Chondrocyte (in vitro differentiated cells): ENCODE results near the gene TOPORS. TPM values are rescaled to one million over a fixed set of nuclear protein-coding genes. Genes with fewer than 3 reads are reported as not detected.
"Not testable (repeated sequence)": the region's sequence is repeated elsewhere in the genome, so short reads cannot be mapped to it uniquely, and the experiment has no call there.

ENCODE experiments used
- DNase-seq: peaks from one replicate; pipeline ENCODE4 v3.0.0; 2021; ENCODE audit warnings: mixed read lengths, low spot score
- H3K27ac Mint-ChIP-seq: one replicate; pipeline ENCODE4 v1.8.0; 2021; ENCODE audit warnings: mild to moderate bottlenecking, moderate library complexity, mixed read lengths; ENCODE audit not compliant: unreplicated experiment
- H3K27me3 Mint-ChIP-seq: 2 replicates; pipeline ENCODE4 v1.8.0; 2021; ENCODE audit warnings: low read depth, mixed read lengths
- H3K36me3 Mint-ChIP-seq: 2 replicates; pipeline ENCODE4 v1.8.0; 2021; ENCODE audit warnings: low read depth, mixed read lengths
- H3K4me1 Mint-ChIP-seq: 2 replicates; pipeline ENCODE4 v1.8.0; 2021; ENCODE audit warnings: low read depth, mild to moderate bottlenecking, mixed read lengths
- H3K4me3 Mint-ChIP-seq: one replicate; pipeline ENCODE4 v1.8.0; 2021; ENCODE audit warnings: mild to moderate bottlenecking, moderate library complexity, mixed read lengths; ENCODE audit not compliant: unreplicated experiment
- H3K9me3 Mint-ChIP-seq: 2 replicates; pipeline ENCODE4 v1.8.0; 2021; ENCODE audit warnings: low read depth, mixed read lengths
- CTCF ChIP-seq: fragments of 200-600 bp; sonication (generic); IDR thresholded peaks from 2 replicates; pipeline ENCODE4 v1.5.0; 2021; ENCODE audit warnings: antibody characterized with exemption, mild to moderate bottlenecking, moderate library complexity
- long read RNA-seq: library from polyadenylated mRNA; stranded (forward); transcript quantifications from one replicate; pipeline ENCODE4 v2.0.0, GENCODE V29; 2021
- total RNA-seq: library from RNA; stranded (reverse); gene quantifications from 3 replicates; pipeline ENCODE4 v1.2.1, GENCODE V29; 2021

TOPORS gene
- 14.8 to 19.6 TPM (median 15.3 TPM) in 3 replicates for total RNA-seq
- long read RNA-seq, full-length matches to known transcripts: 46 of 54 reads
- long read RNA-seq, partial matches to known transcripts: 5 of 54 reads
- long read RNA-seq, other reads (novel, unspliced or antisense): 3 of 54 reads

- H3K4me1 Mint-ChIP-seq: peaks cover 31% of the 10 kb centered on the region
- H3K27ac Mint-ChIP-seq: peak within 1 kb of the TSS; percentile 97
- H3K4me3 Mint-ChIP-seq: peak within 1 kb of the TSS; percentile 98
- H3K9me3 Mint-ChIP-seq: no peaks in the 10 kb centered on the region
- peaks cover 7% of the 10 kb centered on the region for H3K36me3 Mint-ChIP-seq
- TF ChIP-seq CTCF: peak; percentile 10
- no peaks in the 10 kb centered on the region for H3K27me3 Mint-ChIP-seq
- DNase-seq: peak; percentile 95
These were observed at the start of gene TOPORS, which contains the start of gene SMIM27 for GRCh38 chr9:32552172-32552872. Gene TOPORS (minus strand): TSS chr9:32552586. CDS start chr9:32552436, 150 bp downstream. Gene SMIM27 (plus strand): TSS chr9:32552327. CDS start chr9:32552435, 108 bp downstream.

DNA sequence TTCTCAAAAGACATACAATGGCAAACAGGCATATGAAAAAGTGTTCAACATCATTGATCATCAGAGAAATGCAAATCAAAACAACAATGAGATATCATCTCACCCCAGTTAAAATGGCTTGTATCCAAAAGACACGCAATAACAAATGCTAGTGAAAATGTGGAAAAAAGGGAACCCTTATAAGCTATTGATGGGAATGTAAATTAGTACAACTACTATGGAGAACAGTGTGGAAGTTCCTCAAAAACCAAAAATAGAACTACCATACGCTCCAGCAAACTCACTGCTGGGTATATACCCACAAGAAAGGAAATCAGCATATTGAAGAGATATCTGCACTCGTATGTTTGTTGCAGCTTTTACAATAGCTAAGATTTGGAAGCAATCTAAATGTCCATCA, 46.6 kb upstream of the TOPORS start:
- H3K4me3 Mint-ChIP-seq, DNase-seq, H3K36me3 Mint-ChIP-seq, H3K27ac Mint-ChIP-seq, H3K4me1 Mint-ChIP-seq: not testable (repeated sequence)
- Mint-ChIP-seq H3K9me3 (peaks cover 12% of the 10 kb centered on the region), H3K27me3 (peaks cover 33% of the 10 kb centered on the region)

- no peak for TF ChIP-seq CTCF
- no peak for DNase-seq
- Mint-ChIP-seq H3K9me3 (peaks cover 12% of the 10 kb centered on the region), H3K27ac (no peak overlapping the region), H3K36me3 (no peaks in the 10 kb centered on the region), H3K4me3 (no peak overlapping the region), H3K4me1 (no peaks in the 10 kb centered on the region), H3K27me3 (peaks cover 32% of the 10 kb centered on the region)
These were observed 44.5 kb upstream of the TOPORS start for GRCh38 chr9:32596936-32597335.

- H3K4me1 Mint-ChIP-seq: no peaks in the 10 kb centered on the region
- H3K27ac Mint-ChIP-seq: no peak overlapping the region
- H3K9me3 Mint-ChIP-seq: peaks cover 12% of the 10 kb centered on the region
- no peak for TF ChIP-seq CTCF
- H3K36me3 Mint-ChIP-seq: no peaks in the 10 kb centered on the region
- no peak for DNase-seq
- no peak overlapping the region for H3K4me3 Mint-ChIP-seq
- H3K27me3 Mint-ChIP-seq: peaks cover 26% of the 10 kb centered on the region
These were observed 43.9 kb upstream of the TOPORS start for GRCh38 chr9:32596096-32596865.

- TF ChIP-seq CTCF: no peak
- Mint-ChIP-seq H3K36me3 (no peaks in the 10 kb centered on the region), H3K27me3 (peaks cover 20% of the 10 kb centered on the region), H3K27ac (no peak overlapping the region), H3K4me1 (no peaks in the 10 kb centered on the region), H3K9me3 (peaks cover 4% of the 10 kb centered on the region), H3K4me3 (no peak overlapping the region)
- no peak for DNase-seq
These were observed 38.5 kb upstream of the TOPORS start for GRCh38 chr9:32590898-32591297.
